ENCODE measurements around the gene NBPF20. TPM values are rescaled to one million over a fixed set of nuclear protein-coding genes. Genes with fewer than 3 reads are reported as not detected.

Gene NBPF20, protein sequence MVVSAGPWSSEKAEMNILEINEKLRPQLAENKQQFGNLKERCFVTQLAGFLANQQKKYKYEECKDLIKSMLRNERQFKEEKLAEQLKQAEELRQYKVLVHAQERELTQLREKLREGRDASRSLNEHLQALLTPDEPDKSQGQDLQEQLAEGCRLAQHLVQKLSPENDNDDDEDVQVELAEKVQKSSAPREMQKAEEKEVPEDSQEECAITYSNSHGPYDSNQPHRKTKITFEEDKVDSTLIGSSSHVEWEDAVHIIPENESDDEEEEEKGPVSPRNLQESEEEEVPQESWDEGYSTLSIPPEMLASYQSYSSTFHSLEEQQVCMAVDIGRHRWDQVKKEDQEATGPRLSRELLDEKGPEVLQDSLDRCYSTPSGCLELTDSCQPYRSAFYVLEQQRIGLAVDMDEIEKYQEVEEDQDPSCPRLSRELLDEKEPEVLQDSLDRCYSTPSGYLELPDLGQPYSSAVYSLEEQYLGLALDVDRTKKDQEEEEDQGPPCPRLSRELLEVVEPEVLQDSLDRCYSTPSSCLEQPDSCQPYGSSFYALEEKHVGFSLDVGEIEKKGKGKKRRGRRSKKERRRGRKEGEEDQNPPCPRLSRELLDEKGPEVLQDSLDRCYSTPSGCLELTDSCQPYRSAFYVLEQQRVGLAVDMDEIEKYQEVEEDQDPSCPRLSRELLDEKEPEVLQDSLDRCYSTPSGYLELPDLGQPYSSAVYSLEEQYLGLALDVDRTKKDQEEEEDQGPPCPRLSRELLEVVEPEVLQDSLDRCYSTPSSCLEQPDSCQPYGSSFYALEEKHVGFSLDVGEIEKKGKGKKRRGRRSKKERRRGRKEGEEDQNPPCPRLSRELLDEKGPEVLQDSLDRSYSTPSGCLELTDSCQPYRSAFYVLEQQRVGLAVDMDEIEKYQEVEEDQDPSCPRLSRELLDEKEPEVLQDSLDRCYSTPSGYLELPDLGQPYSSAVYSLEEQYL (N-terminal part only)
- total RNA-seq: 2.6 and 3.7 TPM in 2 replicates

GRCh38 chr1:145425436-145426029 is at the start of gene NBPF20:
Gene NBPF20, minus strand, starts transcription at chr1:145425603. Its CDS starts 20,331 bp downstream, at chr1:145405272.

Other genes with a start within 250 kb of the NBPF20 start
- not detected in 2 replicates for gene PPIAL4D, start 183.4 kb downstream of the NBPF20 start, total RNA-seq
- gene GPR89A, start 182.4 kb upstream of the NBPF20 start, total RNA-seq: 22.7 and 23.0 TPM in 2 replicates

Measured in endothelial cell of coronary artery (primary cell).